GF-D8 (cell line): ENCODE data around the gene GPATCH3.
"Not testable (repeated sequence)": the region's sequence is repeated elsewhere in the genome, so short reads cannot be mapped to it uniquely, and the experiment has no call there.

Experiments
- DNase-seq: peaks from one replicate; lab custom pipeline; 2025; lab: John Stamatoyannopoulos, UW

The GPATCH3 gene

GRCh38 chr1:26863685-26864077 is 36.6 kb downstream of the GPATCH3 start:
- DNase-seq, result no peak

- DNase-seq, result no peak
Observed at GRCh38 chr1:26862781-26863684, 37.2 kb downstream of the GPATCH3 start, which contains the start of gene SFN. Gene SFN (plus strand): TSS chr1:26863149. CDS start chr1:26863213, 64 bp downstream.

- DNase-seq, result no peak
Observed at GRCh38 chr1:26861889-26862378, 38.3 kb downstream of the GPATCH3 start.

GRCh38 chr1:26861286-26861701 is 39.0 kb downstream of the GPATCH3 start:
- DNase-seq, result no peak

- DNase-seq, result no peak
Observed at GRCh38 chr1:26858891-26859640, 41.2 kb downstream of the GPATCH3 start.

- no peak for DNase-seq
Observed at GRCh38 chr1:26858160-26858559, 42.1 kb downstream of the GPATCH3 start.

GRCh38 chr1:26857473-26858060 is 42.7 kb downstream of the GPATCH3 start:
- no peak for DNase-seq

GRCh38 chr1:26856604-26857469 is 43.4 kb downstream of the GPATCH3 start:
- DNase-seq, result no peak

- DNase-seq, result no peak
Observed at GRCh38 chr1:26856181-26856580, 44.1 kb downstream of the GPATCH3 start.

GRCh38 chr1:26855636-26856035 is 44.6 kb downstream of the GPATCH3 start:
- DNase-seq, result no peak

- DNase-seq, result no peak
Observed at GRCh38 chr1:26854906-26855305, 45.4 kb downstream of the GPATCH3 start.

GRCh38 chr1:26853600-26853999 is 46.7 kb downstream of the GPATCH3 start:
- no peak for DNase-seq

- DNase-seq, result peak; percentile 1
Observed at GRCh38 chr1:26853156-26853555, 47.1 kb downstream of the GPATCH3 start.

- no peak for DNase-seq
Observed at GRCh38 chr1:26852701-26853100, 47.6 kb downstream of the GPATCH3 start.

GRCh38 chr1:26851106-26851684 is 49.1 kb downstream of the GPATCH3 start:
- DNase-seq, result no peak

- no peak for DNase-seq
Observed at GRCh38 chr1:26848941-26849774, 51.1 kb downstream of the GPATCH3 start.

- no peak for DNase-seq
Observed at GRCh38 chr1:26848499-26848898, 51.8 kb downstream of the GPATCH3 start.

GRCh38 chr1:26847826-26848225 is 52.4 kb downstream of the GPATCH3 start:
- not testable (repeated sequence) for DNase-seq

- no peak for DNase-seq
Observed at GRCh38 chr1:26844424-26845196, 55.7 kb downstream of the GPATCH3 start.
